Colon (tissue), 2 donors: Measurements from ENCODE around the gene PDE4D.

ENCODE experiments used
- FAIRE-seq: peaks from 2 replicates; lab custom pipeline; 2012; peaks lifted over from hg19 to GRCh38; lab: Jason Lieb, UNC
- donor health status: control.
- donor health status: control.

PDE4D gene

DNA sequence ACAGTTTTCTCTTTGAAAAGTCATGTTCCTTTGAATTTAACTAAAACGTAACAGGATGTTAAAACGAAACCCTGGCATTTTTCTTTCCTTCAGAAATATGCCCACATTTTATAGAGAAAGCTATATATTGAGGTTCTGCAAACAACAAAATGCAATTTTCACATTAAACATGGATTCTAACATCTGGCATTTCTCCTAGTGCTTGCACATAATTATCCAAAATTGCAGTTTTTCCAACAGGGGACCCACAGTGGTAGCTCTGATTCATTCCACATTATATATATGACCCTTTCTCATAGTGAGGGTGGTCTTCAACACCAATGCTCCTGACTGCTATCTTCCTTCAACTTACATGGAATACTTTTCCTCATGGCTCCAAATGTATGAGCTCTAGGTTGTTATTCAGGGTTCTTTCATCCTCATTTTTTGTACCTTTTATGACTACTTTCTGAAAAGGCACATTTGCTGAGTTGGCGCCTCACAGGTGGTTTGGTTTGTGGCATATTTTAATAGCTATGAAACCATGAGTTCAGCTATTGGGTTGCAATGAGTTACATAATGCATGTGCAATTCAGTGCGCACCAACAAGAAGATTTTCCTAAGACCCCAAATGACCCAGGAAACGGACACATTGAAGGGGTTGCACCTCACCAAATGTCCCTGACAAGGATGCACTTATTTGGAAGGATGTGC lies 758.9 kb downstream of the PDE4D start:
- FAIRE-seq: no peak

DNA sequence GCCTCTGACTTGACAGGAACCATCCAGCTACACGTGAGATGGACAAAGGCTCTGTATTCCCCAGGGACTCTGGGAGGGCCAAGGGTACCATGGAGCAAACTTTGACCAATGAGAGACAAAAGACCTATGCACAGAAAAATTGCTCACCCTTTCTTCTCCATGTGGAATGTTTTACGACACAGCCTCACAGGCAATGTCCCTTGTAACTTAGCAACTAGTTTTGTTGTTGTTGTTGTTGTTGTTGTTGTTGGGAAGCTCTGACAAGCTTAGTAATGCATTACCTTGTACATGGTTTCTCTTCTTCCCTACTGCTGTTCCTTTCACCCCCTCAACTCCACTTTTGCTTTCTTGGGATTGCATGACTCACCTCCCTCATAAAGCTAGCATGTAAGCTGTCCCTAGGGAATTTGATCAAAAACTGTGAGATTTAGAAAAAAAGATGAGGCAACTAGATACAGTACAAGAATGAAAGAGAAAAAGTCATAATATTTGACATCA lies 759.7 kb downstream of the PDE4D start:
- FAIRE-seq: no peak

DNA sequence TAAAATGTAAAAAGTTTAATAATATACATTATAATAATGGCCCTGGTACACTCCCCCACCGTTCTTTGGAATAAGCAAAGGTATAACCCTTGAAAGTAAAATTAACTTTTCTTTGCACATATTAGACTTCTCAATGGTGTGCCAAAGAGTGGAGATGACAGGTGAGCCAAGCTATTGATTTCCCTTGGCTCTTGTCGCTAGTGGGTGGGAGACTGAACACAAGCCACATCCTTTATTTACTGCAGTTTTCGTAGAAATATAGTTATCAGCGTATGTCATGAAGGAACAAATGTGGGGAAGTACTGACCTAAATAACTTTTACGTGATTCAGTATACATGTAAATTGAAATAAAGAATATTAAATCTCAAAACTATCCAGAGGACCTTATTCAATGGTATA lies 761.4 kb downstream of the PDE4D start:
- no peak for FAIRE-seq

DNA sequence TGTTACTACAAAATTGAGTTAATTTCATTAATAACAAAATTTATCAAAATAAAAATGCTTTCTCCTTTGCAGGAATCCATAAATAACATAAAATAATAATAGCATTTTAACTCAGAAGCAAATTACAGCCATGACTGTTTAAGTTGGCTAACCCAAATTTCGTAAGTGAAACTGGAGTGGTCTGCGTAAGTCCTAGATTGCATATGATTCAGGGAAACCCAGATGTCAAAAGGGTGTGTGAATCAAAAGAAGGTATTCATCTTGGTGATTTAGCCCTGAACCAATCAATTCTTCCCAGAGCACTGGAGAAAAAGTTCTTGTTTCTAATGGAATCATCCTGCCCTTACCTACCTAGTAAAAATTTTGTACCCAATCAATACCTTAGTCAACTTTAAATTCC lies 763.1 kb downstream of the PDE4D start:
- FAIRE-seq: no peak

DNA sequence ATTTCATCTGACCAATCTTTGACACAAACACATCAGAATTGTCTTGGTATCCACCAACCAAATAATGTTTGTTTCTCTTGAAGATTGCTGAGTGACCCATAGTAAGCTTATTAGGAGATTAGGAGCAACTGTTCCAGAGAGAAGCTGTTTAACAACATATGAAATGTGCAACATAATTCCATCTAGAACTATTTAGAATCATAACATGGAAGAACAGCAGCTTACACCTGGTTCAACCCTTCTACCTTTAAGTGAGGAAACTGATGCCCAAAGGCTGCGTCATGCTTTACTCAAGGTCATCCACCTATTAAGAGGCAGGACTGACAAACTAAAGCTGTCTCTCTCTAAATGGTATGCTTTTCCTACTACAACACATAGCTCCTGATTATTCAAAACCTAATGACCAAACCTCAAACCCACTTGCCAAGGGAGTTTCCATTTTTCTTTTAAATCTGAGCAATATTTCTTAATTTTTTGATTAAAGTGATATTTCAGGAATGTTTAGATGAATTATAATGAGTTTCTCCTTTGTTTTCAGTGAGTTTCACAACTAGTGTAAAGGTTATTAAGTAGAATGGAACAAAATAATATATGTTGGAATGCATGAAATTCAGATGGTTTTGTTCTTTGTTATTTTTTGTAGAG lies 764.8 kb downstream of the PDE4D start:
- no peak for FAIRE-seq

DNA sequence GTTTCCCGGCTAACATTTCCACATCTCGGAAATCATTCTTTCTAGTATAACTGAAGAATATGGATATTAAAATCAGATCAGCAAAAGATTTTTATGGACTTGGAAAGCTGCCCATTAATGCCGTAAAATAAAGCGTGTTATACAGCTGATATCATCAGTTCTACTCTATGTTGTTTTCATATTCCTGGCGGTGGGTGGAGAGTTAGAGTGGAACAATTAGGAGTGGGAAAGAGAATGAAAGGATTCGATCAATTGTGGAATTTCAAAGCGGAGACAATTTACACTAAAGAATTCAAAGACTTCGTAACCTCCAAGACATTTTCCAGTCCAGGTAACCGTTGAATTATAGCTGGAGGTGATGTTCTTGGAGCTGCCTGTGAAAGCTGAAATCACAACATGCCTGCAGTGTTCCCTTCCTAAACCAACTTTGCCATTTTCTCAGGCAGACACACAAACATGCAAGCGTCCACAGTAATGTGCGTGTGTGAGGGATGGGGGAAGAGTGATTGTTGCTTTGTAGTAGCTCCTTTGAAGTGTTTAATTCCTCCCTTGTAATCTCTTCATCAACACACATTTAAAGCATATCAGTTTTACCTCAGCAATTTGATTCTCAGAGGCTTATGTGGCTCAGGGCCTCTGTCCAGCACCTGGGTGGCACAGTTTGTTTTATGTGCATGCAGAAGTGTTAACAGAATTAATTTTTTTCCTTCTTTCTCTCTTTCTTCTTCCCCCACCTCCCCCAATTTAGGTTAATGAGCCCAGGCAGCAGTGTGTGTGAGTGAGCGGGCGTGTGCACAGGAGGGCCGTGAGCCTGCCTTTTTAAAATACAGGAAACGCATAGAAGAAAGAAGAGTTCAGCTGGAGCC lies 766.6 kb downstream of the PDE4D start:
- no peak for FAIRE-seq

DNA sequence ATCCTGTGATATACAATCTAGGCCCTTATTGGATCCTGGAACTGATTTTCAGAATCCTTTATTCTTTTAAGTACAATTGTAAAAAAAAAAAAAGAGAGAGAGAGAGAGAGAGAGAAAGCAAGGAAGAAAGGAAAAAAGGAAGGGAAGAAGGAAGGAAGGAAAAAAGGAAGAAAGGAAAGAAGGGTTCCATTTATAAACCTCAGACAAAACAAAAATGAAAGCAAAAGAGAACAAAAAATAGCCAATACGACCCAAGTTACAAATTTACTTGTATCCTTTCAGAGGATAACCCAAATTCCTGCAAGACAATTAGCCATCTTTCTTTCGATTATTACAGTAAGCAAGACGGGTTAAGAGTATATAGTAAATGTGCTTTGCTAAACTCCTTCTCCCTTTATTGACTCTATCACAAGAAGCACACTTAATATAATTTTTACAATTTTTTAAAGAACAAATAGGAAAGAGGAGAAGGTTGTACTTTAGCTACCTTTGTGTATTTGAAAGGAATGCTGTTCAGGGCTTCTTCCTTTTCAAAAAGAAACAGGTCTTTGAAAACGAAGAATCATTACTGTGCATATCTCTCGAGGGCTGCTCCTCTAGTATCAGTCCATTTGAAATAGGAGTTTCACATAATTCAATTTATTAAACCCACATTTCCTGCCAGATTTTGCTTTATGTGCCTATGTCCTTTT lies 767.4 kb downstream of the PDE4D start:
- FAIRE-seq: no peak

DNA sequence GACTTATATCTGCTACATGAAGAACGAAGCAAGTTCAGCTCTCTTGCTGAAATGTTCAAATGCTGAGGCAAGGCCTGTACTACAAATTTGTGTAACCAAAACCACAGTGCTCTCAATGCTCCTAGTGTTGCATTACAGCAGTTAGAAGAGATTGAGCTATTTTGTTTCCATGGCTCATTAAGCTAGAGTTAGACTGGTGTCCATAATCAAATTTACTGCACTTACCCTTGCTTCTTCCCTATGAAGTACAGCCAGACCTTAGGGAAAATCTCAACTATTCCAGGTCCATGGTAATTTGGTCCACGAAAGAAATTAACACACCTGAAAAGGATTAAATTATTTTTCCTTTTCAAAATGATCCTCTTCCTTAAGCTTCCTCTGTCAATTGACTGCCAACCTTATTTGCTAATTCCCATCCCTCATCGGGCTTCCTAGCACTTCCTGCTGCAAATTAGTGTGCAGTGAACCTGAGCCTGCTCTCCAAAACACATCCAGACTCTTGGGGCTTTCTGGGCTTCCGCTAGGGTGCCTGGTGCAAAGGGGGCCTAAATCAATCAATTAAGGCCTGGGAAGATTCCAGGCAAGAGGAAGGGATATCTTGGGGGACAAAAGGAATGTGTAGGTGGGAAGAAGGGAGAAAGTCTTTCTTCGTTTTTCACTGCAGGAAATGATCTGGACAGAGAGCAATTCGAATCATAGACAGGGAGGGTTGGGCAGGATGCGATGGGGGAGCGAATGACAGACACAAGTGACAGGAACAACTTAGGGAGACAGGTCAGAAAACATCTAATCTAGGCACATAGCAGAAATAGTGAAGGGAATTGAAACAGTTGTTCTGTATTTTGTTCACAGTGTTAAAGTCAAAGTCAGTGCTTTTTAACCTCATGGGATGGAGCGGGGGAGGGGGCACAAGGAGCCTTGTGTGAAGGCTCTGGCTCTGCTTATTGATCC lies 768.2 kb downstream of the PDE4D start:
- no peak for FAIRE-seq

DNA sequence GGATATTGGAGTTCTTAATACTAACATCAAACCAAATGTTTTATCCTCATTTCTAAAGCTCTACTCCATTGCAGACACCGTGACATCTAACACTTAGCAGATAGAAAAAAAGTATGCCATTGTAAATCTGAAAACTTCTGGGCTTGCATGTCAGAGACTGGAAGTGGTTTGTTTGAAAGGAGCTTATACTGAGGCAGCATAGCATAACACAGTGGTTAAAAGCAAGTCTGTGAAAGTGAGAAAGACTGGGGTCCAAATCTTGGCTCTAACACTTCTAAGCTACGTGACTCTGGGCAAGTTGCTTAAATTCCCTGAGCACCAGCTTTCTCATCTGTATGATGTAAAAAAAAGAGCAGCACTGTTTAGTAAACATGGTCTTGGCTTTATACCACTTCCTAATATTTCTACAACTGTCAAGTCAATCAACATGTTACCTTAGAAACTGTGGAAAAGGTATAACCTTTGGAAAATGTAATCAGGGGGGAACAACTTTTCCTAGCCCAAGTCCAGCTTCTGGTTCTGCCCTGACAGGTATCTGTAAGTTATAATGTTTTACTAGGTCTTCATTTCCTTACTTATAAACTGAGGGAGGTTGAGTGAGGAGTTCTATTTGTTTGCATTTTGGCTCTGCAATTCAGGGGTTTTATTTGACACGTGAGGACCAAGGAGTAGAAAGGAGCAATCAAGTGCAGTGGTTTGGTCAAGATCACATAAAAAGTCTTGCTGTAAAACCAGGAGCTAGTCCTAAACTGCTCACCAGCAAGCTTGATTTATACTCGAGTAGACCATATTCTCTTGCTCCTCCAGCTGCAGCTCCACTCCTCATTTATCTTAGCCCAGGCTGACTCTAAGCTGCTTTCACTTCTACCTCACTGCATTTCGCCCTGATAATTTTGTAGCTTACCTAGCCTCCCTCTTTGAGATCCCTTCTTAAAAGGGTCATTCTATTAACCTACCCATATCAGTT lies 769.6 kb downstream of the PDE4D start:
- no peak for FAIRE-seq

DNA sequence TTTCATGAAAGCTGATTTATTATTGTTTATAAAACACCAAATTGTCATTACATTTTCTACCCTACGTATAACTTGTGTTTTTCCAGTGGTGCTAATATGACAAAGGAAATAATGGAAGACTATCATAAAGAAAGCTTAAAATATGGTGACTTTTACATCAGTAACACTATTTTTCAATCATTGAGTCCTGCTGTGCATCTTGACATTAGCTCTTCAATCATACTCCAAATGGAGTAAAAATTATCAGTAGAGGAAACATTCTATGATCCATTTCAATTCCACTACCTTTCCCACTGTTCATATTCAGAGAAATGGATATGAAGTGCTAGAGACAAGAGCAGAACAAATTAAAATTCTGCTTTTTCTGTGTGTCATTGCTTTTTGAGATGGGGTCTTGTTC lies 774.0 kb downstream of the PDE4D start:
- FAIRE-seq: no peak

DNA sequence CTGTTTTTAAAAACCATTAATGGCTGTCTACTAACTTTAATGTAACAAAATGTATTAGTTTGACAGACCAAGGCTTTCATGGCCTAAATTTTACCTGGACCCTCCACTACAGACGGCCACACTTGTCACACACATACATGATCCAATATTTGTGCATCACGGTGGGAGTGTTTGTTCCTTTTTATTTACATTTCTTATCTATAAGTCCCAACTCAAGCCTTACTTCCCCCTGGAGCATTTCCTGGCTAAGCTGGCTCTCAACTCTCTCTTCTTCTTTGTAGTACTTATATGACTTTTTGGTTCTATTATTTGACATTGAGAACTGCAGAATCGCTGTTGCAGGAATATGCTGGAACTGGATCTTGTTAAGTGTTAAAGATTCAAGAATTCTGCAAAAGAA lies 776.2 kb downstream of the PDE4D start:
- no peak for FAIRE-seq

DNA sequence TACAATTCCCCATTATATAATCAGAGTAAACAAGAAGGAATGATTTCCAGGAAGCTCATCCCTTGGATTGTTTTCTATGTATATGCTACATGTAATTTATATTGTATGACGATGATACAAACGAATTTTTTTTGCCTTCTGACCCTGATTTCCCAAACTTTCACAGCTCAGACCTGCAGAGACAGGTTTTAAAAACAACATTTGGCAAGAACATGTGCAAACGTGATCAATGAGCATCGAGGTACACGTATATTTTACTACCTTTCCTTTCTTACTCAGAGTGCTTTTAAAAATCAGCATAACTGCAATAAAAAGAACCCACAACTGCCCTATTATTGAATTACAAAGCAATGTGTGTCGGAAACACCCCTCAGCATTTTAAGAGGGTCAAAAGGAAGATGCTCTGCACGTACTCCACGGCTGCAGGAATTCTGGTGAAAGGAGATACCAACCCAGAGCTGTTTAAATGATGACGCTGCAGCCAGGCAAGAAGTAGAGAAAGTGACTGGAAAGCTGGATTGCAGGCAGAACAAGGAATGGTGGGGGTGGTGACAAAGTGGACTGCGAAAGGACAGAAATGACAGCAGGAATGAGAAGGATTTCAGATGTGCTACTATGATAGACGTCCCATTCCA lies 777.2 kb downstream of the PDE4D start:
- no peak for FAIRE-seq

DNA sequence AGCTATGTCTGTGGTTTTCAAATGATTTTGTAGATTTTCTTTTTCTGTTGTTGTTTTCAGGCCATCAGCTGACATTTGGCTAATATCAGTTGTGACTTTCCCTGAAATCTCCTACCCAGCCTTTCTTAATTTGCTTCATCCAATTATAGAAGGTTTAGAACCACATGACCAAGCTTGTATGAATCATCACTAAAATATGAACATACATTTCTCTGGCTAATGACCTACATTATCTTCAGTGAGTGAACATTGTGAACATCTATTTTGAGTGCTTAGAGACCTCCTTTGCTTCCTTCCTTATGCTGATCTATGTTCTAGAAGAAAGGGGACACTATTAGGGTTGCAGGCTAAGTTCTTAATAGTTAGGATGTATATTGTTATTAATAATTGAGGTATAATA lies 778.2 kb downstream of the PDE4D start:
- no peak for FAIRE-seq

DNA sequence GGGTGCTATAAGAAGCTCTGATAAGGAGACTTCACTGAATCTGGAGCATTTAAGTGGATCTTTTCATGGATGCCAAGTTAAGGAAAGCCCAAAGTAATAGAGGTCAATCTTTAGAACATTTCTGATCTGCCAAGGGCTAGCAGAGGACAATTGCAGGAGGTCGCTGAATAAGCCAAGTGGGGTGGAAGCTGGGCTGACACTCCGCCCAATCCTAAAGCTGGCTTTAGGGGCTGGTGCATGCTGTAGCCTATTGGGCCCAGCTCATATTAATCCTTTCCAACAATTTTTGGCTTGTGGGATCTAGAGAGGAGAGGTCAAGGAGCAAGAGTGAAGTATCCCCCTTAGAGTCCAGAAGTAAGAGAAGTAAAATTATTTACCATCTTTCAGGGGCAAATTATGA lies 784.1 kb downstream of the PDE4D start:
- no peak for FAIRE-seq

DNA sequence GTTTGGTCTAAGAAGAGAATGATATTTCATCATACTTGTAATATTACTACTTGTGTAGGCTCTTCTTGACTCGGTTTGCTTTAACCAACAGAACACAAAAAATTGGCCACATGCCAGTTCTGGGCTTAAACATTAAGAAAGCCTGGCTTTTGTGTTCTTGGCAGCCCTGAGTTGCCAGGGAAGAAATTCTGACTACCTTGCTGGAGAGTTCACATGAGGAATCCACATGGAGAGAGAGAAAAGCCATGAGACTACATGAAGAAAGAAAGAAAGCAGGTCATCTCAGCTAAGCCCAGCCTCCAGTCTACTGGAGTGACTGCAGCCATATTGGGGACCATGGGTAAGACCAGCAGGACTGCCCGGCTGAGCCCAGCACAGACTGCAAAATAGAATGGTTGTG lies 785.8 kb downstream of the PDE4D start:
- FAIRE-seq: no peak

DNA sequence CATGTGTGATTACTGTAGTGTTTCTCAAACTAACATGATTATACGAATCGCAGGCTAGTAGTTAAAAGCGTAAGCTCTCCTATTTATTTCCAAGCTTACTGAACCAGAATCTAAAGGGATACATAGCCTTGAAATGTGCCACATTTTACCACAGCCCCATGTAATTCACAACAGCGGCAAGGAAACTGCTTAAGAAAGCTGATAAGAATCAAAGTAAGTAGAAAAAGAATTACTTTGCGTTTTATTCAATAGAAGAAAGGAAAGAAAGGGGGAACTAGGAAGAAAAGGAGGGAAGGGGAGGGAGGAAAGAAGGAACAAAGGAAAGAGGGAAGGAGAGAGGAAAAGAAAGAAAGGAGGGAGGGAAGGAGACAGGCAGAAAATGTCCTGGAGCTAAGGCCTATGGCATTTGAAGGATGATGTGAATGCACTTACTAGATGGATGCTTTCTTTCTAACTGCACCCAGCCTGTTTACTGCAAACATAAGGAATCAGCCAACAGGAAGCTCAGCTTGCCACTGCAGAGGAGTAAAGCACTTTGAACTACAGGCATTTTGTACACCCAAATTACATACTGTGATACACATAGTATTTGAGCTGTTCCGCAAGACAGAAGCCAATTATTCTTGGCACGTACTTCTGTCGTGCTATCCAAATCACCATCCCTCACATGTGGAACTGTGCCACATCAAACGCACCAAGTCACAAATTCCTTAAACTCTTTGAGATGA lies 789.0 kb downstream of the PDE4D start:
- no peak for FAIRE-seq

DNA sequence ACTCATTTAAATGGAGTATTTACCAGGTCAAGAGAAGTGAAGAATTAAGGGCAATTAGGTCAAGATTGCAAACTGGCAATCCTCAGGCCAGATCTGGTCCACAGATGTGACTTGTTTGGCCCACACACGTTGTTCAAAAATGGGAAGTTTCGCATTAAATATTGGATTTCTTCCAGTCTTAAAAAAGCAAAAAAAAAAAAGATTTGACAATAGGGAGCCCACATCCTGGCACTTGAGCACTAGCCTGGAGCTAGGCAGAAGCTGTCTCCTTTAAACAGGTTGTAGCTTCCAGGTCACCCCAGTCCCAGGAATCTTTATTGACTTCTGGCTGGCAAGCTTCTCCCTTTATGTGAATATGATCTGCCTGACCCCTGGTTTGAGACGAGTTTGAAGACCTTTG lies 790.2 kb downstream of the PDE4D start:
- FAIRE-seq: no peak

DNA sequence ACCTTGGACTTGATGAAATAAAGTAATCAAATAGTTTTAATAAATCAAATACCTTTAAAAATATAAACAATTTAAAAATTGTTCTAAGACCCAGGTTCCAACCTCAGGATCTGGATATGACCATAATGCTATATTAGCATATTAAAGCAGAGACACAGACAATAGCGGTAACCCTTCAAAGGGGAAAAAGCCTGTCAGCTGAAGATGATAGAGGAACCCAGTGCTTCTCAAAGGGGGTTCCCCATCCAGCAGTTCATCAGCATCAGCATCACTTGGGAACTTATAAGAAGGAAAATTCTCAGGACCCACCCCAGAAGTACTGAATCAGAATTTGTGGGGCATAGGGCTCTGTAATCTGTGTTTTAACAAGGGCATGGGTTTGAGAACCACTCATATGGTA lies 791.1 kb downstream of the PDE4D start:
- no peak for FAIRE-seq

DNA sequence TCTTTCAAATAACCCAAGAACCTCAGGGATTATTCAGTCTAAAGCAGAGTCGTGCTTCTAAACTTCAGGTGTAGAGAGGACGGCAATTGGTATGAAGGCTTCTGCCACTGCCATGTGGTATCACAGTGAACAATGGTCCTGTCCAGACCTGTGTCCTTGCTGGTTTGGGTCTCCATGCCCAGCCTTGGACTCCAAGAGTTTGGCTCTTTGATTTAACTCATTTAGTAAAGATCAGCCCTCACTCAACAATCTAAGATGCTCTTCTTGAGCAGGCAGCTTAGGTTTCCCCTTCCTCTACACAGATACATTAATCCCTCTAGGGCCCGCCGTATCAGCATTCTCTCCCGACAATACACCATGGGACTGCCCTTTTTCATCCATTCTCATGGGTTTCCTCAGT lies 792.7 kb downstream of the PDE4D start:
- no peak for FAIRE-seq
